CD8-positive, alpha-beta memory T cell (primary cell): Measurements from ENCODE around the gene SPC25. TPM values are rescaled to one million over a fixed set of nuclear protein-coding genes. Genes with fewer than 3 reads are reported as not detected.
"Not testable (repeated sequence)": the region's sequence is repeated elsewhere in the genome, so short reads cannot be mapped to it uniquely, and the experiment has no call there.

Source experiments
- CTCF ChIA-PET: fragments of 350-600 bp; sonication (Branson Sonifier 250); formaldehyde crosslinking; loops from one replicate; lab custom pipeline; 2021; ENCODE audit warnings: antibody characterized with exemption; lab: Charles Lee
- POLR2A ChIA-PET: fragments of 350-600 bp; sonication (Branson Sonifier 250); formaldehyde crosslinking; loops from one replicate; lab custom pipeline; 2021; ENCODE audit warnings: antibody characterized with exemption; lab: Charles Lee
- DNase-seq, 5 donors: peaks; one replicate each; pipeline versions ENCODE4 v3.0.0 to v3.0.0-alpha.2; 2020 to 2022; ENCODE audit warnings: mixed read lengths in 1 of 5
- H3K27ac ChIP-seq: one replicate; pipeline ENCODE4 v1.7.0; 2013; ENCODE audit warnings: low read depth, mild to moderate bottlenecking, low read length, moderate library complexity
- H3K27me3 ChIP-seq: 2 replicates; pipeline ENCODE4 v1.7.0; 2013; ENCODE audit warnings: low read length, mild to moderate bottlenecking; ENCODE audit not compliant: insufficient read depth, poor library complexity, severe bottlenecking
- H3K36me3 ChIP-seq: 2 replicates; pipeline ENCODE4 v1.7.0; 2013; ENCODE audit warnings: mild to moderate bottlenecking, low read length, moderate library complexity; ENCODE audit not compliant: insufficient read depth
- H3K4me1 ChIP-seq: 2 replicates; pipeline ENCODE4 v1.7.0; 2013; ENCODE audit warnings: mild to moderate bottlenecking, low read length, moderate library complexity; ENCODE audit not compliant: insufficient read depth
- H3K4me3 ChIP-seq: 2 replicates; pipeline ENCODE4 v1.7.0; 2013; ENCODE audit warnings: mild to moderate bottlenecking, low read length
- H3K9me3 ChIP-seq: 2 replicates; pipeline ENCODE4 v1.7.0; 2013; ENCODE audit warnings: mild to moderate bottlenecking, low read length
- H3K27ac Mint-ChIP-seq, 8 donors: one replicate each; pipeline ENCODE4 v1.8.0; 2020 to 2021; ENCODE audit warnings: mixed read lengths in 8 of 8, mild to moderate bottlenecking in 6 of 8, inconsistent platforms in 3 of 8, moderate library complexity in 3 of 8
- H3K27me3 Mint-ChIP-seq, 2 donors: one replicate each; pipeline ENCODE4 v1.8.0; 2020 to 2021; ENCODE audit warnings: mixed read lengths in 2 of 2, mild to moderate bottlenecking in 1 of 2, moderate library complexity in 1 of 2
- H3K36me3 Mint-ChIP-seq, 3 donors: one replicate each; pipeline ENCODE4 v1.8.0; 2020 to 2021; ENCODE audit warnings: mixed read lengths in 3 of 3, inconsistent platforms in 1 of 3, mild to moderate bottlenecking in 1 of 3
- H3K4me1 Mint-ChIP-seq, 3 donors: one replicate each; pipeline ENCODE4 v1.8.0; 2020 to 2021; ENCODE audit warnings: mixed read lengths in 3 of 3, inconsistent platforms in 1 of 3, mild to moderate bottlenecking in 1 of 3
- H3K4me3 Mint-ChIP-seq, 7 donors: one replicate each; pipeline ENCODE4 v1.8.0; 2020 to 2021; ENCODE audit warnings: mixed read lengths in 7 of 7, mild to moderate bottlenecking in 6 of 7, moderate library complexity in 4 of 7, inconsistent platforms in 2 of 7
- H3K9me3 Mint-ChIP-seq, 5 donors: one replicate each; pipeline ENCODE4 v1.8.0; 2020 to 2022; ENCODE audit warnings: mixed read lengths in 5 of 5, mild to moderate bottlenecking in 3 of 5, moderate library complexity in 2 of 5, inconsistent platforms in 1 of 5
- polyA plus RNA-seq: library from polyadenylated mRNA; unstranded; fragments of 300-500 nt; fragmentation: Illumina TruSeq; gene quantifications from one replicate; pipeline ENCODE4 v1.2.3, GENCODE V29; 2021
- total RNA-seq, 2 experiments: library from RNA; stranded (reverse); gene quantifications; one replicate each; pipeline ENCODE4 v1.2.3, GENCODE V29; 2021

The SPC25 gene
- total and polyA plus RNA-seq, 3 experiments from 2014 or later = 24.1 to 27.7 TPM; not detected in 1

DNA sequence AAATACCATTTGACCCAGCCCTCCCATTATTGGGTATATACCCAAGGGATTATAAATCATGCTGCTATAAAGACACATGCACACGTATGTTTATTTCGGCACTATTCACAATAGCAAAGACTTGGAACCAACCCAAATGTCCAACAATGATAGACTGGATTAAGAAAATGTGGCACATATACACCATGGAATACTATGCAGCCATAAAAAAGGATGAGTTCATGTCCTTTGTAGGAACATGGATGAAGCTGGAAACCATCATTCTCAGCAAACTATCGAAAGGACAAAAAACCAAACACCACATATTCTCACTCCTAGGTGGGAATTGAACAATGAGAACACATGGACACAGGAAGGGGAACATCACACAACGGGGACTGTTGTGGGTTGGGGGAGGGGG lies 19.4 kb downstream of the SPC25 start:
- H3K9me3 ChIP-seq, POLR2A ChIA-PET, CTCF ChIA-PET, H3K4me3 ChIP-seq, H3K4me1 ChIP-seq, H3K4me3 Mint-ChIP-seq, DNase-seq, H3K27me3 Mint-ChIP-seq, H3K36me3 ChIP-seq, H3K36me3 Mint-ChIP-seq, H3K9me3 Mint-ChIP-seq, H3K27ac ChIP-seq, H3K27me3 ChIP-seq: not testable (repeated sequence)
- Mint-ChIP-seq H3K4me1 (peaks cover 0 to 11% (median 5%) of the 10 kb centered on the region in 3 donors), H3K27ac (peak overlapping the region in 1 of 8 donors; percentile 50)

DNA sequence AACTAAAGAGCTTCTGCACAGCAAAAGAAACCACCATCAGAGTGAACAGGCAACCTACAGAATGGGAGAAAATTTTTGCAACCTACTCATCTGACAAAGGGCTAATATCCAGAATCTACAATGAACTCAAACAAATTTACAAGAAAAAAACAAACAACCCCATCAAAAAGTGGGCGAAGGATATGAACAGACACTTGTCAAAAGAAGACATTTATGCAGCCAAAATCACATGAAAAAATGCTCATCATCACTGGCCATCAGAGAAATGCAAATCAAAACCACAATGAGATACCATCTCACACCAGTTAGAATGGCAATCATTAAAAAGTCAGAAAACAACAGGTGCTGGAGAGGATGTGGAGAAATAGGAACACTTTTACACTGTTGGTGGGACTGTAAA lies 19.9 kb downstream of the SPC25 start:
- H3K27ac Mint-ChIP-seq, H3K27me3 Mint-ChIP-seq, H3K9me3 Mint-ChIP-seq, H3K27me3 ChIP-seq, H3K27ac ChIP-seq, H3K36me3 ChIP-seq, POLR2A ChIA-PET, H3K9me3 ChIP-seq, CTCF ChIA-PET, H3K4me1 ChIP-seq, H3K4me3 ChIP-seq, H3K36me3 Mint-ChIP-seq, DNase-seq, H3K4me3 Mint-ChIP-seq: not testable (repeated sequence)
- H3K4me1 Mint-ChIP-seq = peaks cover 0 to 11% (median 5%) of the 10 kb centered on the region in 3 donors

DNA sequence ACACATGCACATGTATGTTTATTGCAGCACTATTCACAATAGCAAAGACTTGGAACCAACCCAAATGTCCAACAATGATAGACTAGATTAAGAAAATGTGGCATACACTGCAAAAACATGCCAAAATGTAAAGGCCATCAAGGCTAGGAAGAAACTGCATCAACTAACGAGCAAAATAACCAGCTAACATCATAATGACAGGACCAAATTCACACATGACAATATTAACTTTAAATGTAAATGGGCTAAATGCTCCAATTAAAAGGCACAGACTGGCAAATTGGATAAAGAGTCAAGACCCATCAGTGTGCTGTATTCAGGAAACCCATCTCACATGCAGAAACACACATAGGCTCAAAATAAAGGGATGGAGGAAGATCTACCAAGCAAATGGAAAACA lies 23.1 kb downstream of the SPC25 start:
- H3K27ac Mint-ChIP-seq, H3K36me3 ChIP-seq, H3K27ac ChIP-seq, DNase-seq, H3K4me3 Mint-ChIP-seq, CTCF ChIA-PET, POLR2A ChIA-PET, H3K4me1 Mint-ChIP-seq, H3K9me3 Mint-ChIP-seq, H3K27me3 Mint-ChIP-seq, H3K4me3 ChIP-seq, H3K27me3 ChIP-seq, H3K9me3 ChIP-seq, H3K4me1 ChIP-seq: not testable (repeated sequence)
- peaks cover 0 to 13% (median 0%) of the 10 kb centered on the region in 3 donors for H3K36me3 Mint-ChIP-seq

DNA sequence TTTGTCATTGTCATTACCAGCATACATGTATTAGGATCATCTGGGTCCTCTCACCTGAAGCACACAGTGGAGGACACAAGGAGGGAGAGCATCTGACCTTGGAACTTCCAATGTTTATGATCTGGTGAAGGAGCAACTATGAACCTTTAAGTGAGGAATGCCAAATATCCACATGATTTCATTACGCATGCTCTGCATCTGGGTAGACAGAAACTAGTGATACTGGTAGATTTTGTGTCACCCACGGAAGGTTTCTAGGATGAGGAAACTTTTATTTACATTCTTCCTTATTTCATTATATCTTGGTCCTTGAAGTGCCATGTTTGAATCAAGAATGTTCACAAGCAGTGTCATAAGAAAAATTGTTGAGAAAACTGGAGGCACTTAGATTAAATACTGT lies 32.1 kb downstream of the SPC25 start:
- POLR2A ChIA-PET = no interaction called here
- Histone ChIP-seq H3K9me3 (no peaks in the 10 kb centered on the region), H3K36me3 (no peaks in the 10 kb centered on the region), H3K27ac (no peak overlapping the region), H3K27me3 (no peaks in the 10 kb centered on the region), H3K4me1 (no peaks in the 10 kb centered on the region), H3K4me3 (no peak overlapping the region)
- DNase-seq = no peak
- H3K36me3 Mint-ChIP-seq = peaks cover 0 to 3% (median 0%) of the 10 kb centered on the region in 3 donors
- CTCF ChIA-PET = no interaction called here
- H3K27ac Mint-ChIP-seq = no peak overlapping the region
- no peaks in the 10 kb centered on the region for H3K9me3 Mint-ChIP-seq
- H3K4me3 Mint-ChIP-seq = no peak overlapping the region
- no peaks in the 10 kb centered on the region for H3K27me3 Mint-ChIP-seq
- no peaks in the 10 kb centered on the region for H3K4me1 Mint-ChIP-seq

DNA sequence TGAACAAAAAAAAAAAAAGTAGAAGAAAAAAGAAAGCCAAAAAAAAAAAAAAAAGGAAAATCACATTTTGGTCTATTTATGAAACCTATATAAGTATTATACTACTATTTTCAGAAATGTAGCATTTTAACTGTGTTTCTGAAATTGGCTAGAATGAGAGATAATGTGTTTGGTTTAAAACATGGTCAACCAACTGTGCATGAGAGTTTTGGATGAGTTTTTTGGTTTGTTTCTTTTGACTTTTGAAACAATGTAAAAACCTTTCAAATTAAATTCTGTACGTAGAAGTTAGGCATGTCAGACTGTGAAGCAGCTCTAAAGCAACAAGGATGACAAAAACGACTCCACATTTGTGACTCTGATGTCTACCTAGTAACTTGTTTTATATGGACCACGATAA lies 34.6 kb downstream of the SPC25 start:
- no peak overlapping the region for H3K27ac Mint-ChIP-seq
- POLR2A ChIA-PET = interaction anchor here (0.6 kb wide), 1 partner anchor 43 kb away, joined by 3 read pairs; no protein-coding TSS in a partner anchor
- peaks cover 0 to 1% (median 0%) of the 10 kb centered on the region in 5 donors for H3K9me3 Mint-ChIP-seq
- no peak overlapping the region for H3K27ac ChIP-seq
- H3K36me3 ChIP-seq = no peaks in the 10 kb centered on the region
- no peak for DNase-seq
- no peaks in the 10 kb centered on the region for H3K4me1 ChIP-seq
- no peak overlapping the region for H3K4me3 ChIP-seq
- CTCF ChIA-PET = no interaction called here
- no peaks in the 10 kb centered on the region for H3K9me3 ChIP-seq
- no peaks in the 10 kb centered on the region for H3K27me3 ChIP-seq
- no peaks in the 10 kb centered on the region for H3K4me1 Mint-ChIP-seq
- peaks cover 0 to 3% (median 0%) of the 10 kb centered on the region in 3 donors for H3K36me3 Mint-ChIP-seq
- peaks cover 0 to 3% of the 10 kb centered on the region in 2 donors for H3K27me3 Mint-ChIP-seq
- H3K4me3 Mint-ChIP-seq = no peak overlapping the region

DNA sequence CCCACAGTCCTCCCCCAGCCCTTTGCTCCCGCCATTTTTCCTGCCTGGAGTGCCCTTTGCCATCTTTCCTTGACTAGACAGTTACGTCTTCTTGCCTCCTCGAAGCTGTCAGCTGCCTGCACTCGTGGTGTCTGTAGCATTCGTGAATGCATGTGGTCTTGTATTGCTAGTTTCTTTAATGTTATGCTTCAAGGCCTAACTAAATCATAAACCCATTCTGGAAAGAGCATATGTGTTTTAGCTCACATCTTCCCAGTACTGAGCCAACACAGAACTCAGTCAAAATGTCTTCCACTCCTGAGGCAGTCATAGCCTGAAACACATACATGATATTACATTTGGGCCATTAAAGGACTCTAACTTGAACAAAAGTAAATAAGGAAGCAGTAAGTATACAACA lies 35.6 kb downstream of the SPC25 start:
- Histone ChIP-seq H3K4me1 (no peaks in the 10 kb centered on the region), H3K27me3 (no peaks in the 10 kb centered on the region), H3K4me3 (no peak overlapping the region), H3K27ac (no peak overlapping the region), H3K36me3 (no peaks in the 10 kb centered on the region), H3K9me3 (no peaks in the 10 kb centered on the region)
- H3K27me3 Mint-ChIP-seq = peaks cover 0 to 3% of the 10 kb centered on the region in 2 donors
- ChIA-PET CTCF (interaction anchor here (1.8 kb wide), 1 partner anchor 19 kb away, joined by 3 read pairs; no protein-coding TSS in a partner anchor), POLR2A (no interaction called here)
- H3K9me3 Mint-ChIP-seq = peaks cover 0 to 1% (median 0%) of the 10 kb centered on the region in 5 donors
- no peak overlapping the region for H3K27ac Mint-ChIP-seq
- H3K4me3 Mint-ChIP-seq = no peak overlapping the region
- DNase-seq = no peak
- no peaks in the 10 kb centered on the region for H3K4me1 Mint-ChIP-seq
- H3K36me3 Mint-ChIP-seq = peaks cover 0 to 3% (median 0%) of the 10 kb centered on the region in 3 donors

DNA sequence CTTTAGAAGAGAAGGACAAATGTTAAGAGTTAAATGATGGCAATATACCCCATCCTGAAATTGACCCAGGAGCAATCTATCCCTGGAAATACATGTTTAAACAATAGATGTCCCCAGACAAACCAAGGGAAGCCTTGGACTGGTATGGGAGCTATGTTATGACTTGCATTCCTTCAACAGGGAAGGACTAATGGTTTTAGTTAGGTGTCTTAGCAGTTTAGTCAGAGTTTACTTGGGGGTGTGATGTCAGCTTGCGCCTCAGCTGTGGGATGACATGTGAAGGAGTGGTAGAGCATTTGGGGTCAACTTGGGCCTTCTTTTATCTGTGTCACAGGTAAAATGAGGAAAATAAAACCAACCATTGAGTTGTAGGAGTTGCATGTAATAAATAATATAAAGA lies 36.8 kb downstream of the SPC25 start:
- Histone ChIP-seq H3K27me3 (no peaks in the 10 kb centered on the region), H3K36me3 (no peaks in the 10 kb centered on the region), H3K9me3 (no peaks in the 10 kb centered on the region), H3K27ac (no peak overlapping the region), H3K4me1 (no peaks in the 10 kb centered on the region), H3K4me3 (no peak overlapping the region)
- no peaks in the 10 kb centered on the region for H3K4me1 Mint-ChIP-seq
- no peak for DNase-seq
- H3K4me3 Mint-ChIP-seq = no peak overlapping the region
- ChIA-PET CTCF (interaction anchor here (0.6 to 1.8 kb wide), 2 partner anchors 18 to 68 kb away, joined by 3 read pairs; no protein-coding TSS in a partner anchor), POLR2A (no interaction called here)
- peaks cover 0 to 1% (median 0%) of the 10 kb centered on the region in 5 donors for H3K9me3 Mint-ChIP-seq
- H3K36me3 Mint-ChIP-seq = peaks cover 0 to 3% (median 0%) of the 10 kb centered on the region in 3 donors
- peaks cover 0 to 3% of the 10 kb centered on the region in 2 donors for H3K27me3 Mint-ChIP-seq
- no peak overlapping the region for H3K27ac Mint-ChIP-seq

DNA sequence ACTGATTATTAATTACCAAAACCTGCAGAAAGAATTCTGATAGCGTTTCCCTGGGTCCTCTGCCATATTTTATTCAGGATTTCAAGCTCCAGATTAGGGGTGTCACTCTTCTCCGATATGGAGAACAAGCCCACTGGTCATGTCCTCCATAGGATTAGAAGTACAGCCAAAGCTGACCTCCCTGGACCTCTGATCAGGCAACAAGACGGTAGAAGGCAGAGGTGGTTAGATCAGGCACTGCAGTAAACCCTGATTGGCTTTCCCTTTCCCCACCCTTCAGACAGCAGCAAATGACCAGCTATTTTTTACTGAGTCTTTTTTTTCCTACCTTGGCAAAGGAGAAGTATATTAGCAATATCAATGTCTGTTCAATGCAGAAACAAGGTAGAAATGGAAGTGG lies 37.7 kb downstream of the SPC25 start:
- no peak for DNase-seq
- ChIA-PET CTCF (no interaction called here), POLR2A (no interaction called here)
- H3K4me1 ChIP-seq = no peaks in the 10 kb centered on the region
- H3K4me1 Mint-ChIP-seq = no peaks in the 10 kb centered on the region
- no peak overlapping the region for H3K4me3 ChIP-seq
- H3K9me3 Mint-ChIP-seq = peaks cover 0 to 1% (median 0%) of the 10 kb centered on the region in 5 donors
- H3K36me3 ChIP-seq = no peaks in the 10 kb centered on the region
- H3K27me3 ChIP-seq = no peaks in the 10 kb centered on the region
- no peak overlapping the region for H3K4me3 Mint-ChIP-seq
- peak overlapping the region; percentile 36 for H3K27ac ChIP-seq
- peaks cover 0 to 3% (median 0%) of the 10 kb centered on the region in 3 donors for H3K36me3 Mint-ChIP-seq
- no peaks in the 10 kb centered on the region for H3K9me3 ChIP-seq
- peaks cover 0 to 3% of the 10 kb centered on the region in 2 donors for H3K27me3 Mint-ChIP-seq
- H3K27ac Mint-ChIP-seq = no peak overlapping the region
